ENCODE measurements around the gene KRTAP10-5. TPM values are rescaled to one million over a fixed set of nuclear protein-coding genes. Genes with fewer than 3 reads are reported as not detected.
"Not testable (repeated sequence)": the region's sequence is repeated elsewhere in the genome, so short reads cannot be mapped to it uniquely, and the experiment has no call there.

KRTAP10-5 gene
- total RNA-seq, 2 donors from 2014 or later = not detected

- peak; percentile 43 for DNase-seq (ENCODE audit: low spot score)
- intact Hi-C loops (cut with DNase I) = no loop called here
These were observed 4.4 kb downstream of the KRTAP10-5 start for GRCh38 chr21:44576025-44576420.

- DNase-seq (ENCODE audit: low spot score) = peak; percentile 52
- intact Hi-C loops (cut with DNase I) = no loop called here
These were observed 4.9 kb downstream of the KRTAP10-5 start for GRCh38 chr21:44575307-44576024.

- intact Hi-C loops (cut with DNase I) = no loop called here
- DNase-seq (ENCODE audit: low spot score) = peak; percentile 74
These were observed 5.7 kb downstream of the KRTAP10-5 start for GRCh38 chr21:44574457-44575306.

GRCh38 chr21:44573630-44574456 is 6.6 kb downstream of the KRTAP10-5 start, which contains the start of gene KRTAP10-4:
KRTAP10-4 (plus strand) TSS chr21:44573729; CDS start chr21:44573759, 30 bp downstream.
- intact Hi-C loops (cut with DNase I) = not testable (repeated sequence)
- peak; percentile 79 for DNase-seq (ENCODE audit: low spot score)

GRCh38 chr21:44572959-44573583 is 7.3 kb downstream of the KRTAP10-5 start:
- peak; percentile 46 for DNase-seq (ENCODE audit: low spot score)
- intact Hi-C loops (cut with DNase I) = no loop called here

- intact Hi-C loops (cut with DNase I) = no loop called here
- peak; percentile 55 for DNase-seq (ENCODE audit: low spot score)
These were observed 8.3 kb downstream of the KRTAP10-5 start for GRCh38 chr21:44571844-44572782.

GRCh38 chr21:44571296-44571695 is 9.1 kb downstream of the KRTAP10-5 start:
- intact Hi-C loops (cut with DNase I) = no loop called here

GRCh38 chr21:44569861-44570517 is 10.4 kb downstream of the KRTAP10-5 start:
- DNase-seq (ENCODE audit: low spot score) = peak; percentile 61
- intact Hi-C loops (cut with DNase I) = no loop called here

More at GRCh38 chr21:44571296-44571695, 9.1 kb downstream of the KRTAP10-5 start:
- no peak for DNase-seq (ENCODE audit: low spot score)

GRCh38 chr21:44568667-44569556 is 11.5 kb downstream of the KRTAP10-5 start:
- intact Hi-C loops (cut with DNase I) = no loop called here
- DNase-seq (ENCODE audit: low spot score) = peak; percentile 60

GRCh38 chr21:44568261-44568660 is 12.1 kb downstream of the KRTAP10-5 start:
- peak; percentile 34 for DNase-seq (ENCODE audit: low spot score)
- intact Hi-C loops (cut with DNase I) = no loop called here

GRCh38 chr21:44567481-44568171 is 12.8 kb downstream of the KRTAP10-5 start:
- intact Hi-C loops (cut with DNase I) = no loop called here
- peak; percentile 70 for DNase-seq (ENCODE audit: low spot score)

GRCh38 chr21:44566403-44566802 is 14.0 kb downstream of the KRTAP10-5 start:
- intact Hi-C loops (cut with DNase I) = no loop called here
- DNase-seq (ENCODE audit: low spot score) = no peak

- intact Hi-C loops (cut with DNase I) = no loop called here
- no peak for DNase-seq (ENCODE audit: low spot score)
These were observed 15.4 kb downstream of the KRTAP10-5 start for GRCh38 chr21:44564886-44565598.

GRCh38 chr21:44564099-44564498 is 16.3 kb downstream of the KRTAP10-5 start:
- DNase-seq (ENCODE audit: low spot score) = no peak
- intact Hi-C loops (cut with DNase I) = no loop called here

- peak; percentile 49 for DNase-seq (ENCODE audit: low spot score)
- intact Hi-C loops (cut with DNase I) = no loop called here
These were observed 21.7 kb downstream of the KRTAP10-5 start, which contains the start of gene KRTAP10-3 for GRCh38 chr21:44558695-44559094. KRTAP10-3 (minus strand) TSS chr21:44558795; CDS start chr21:44558715, 80 bp downstream.
